Mucosa of descending colon (tissue), 3 donors: ENCODE results near the gene SIGLEC7. TPM values are rescaled to one million over a fixed set of nuclear protein-coding genes. Genes with fewer than 3 reads are reported as not detected.
A peak's percentile ranks its signal among the peaks of the same experiment; 100 is the strongest.

ENCODE experiments used
- ATAC-seq: fragments of 200-7000 bp; cut with Tn5 transposase; one replicate; pipeline ENCODE4 v1.9.1; 2020; ENCODE audit warnings: mild to moderate bottlenecking, moderate library complexity
- DNase-seq, 3 donors: peaks; one replicate each; pipeline ENCODE4 v3.0.0-alpha.2; 2020
- H3K36me3 ChIP-seq: fragments of 200-600 bp; one replicate; pipeline ENCODE4 v1.8.0; 2021; ENCODE audit warnings: low read depth, mild to moderate bottlenecking
- H3K4me1 ChIP-seq: fragments of 200-600 bp; one replicate; pipeline ENCODE4 v1.8.0; 2021; ENCODE audit warnings: low read depth, mild to moderate bottlenecking
- H3K4me3 ChIP-seq: fragments of 200-600 bp; one replicate; pipeline ENCODE4 v1.8.0; 2021; ENCODE audit warnings: mild to moderate bottlenecking
- H3K9me3 ChIP-seq: fragments of 200-600 bp; one replicate; pipeline ENCODE4 v1.8.0; 2021; ENCODE audit warnings: mild to moderate bottlenecking
- intact Hi-C, 2 donors: fragments of 100-400 bp; cut with DNase I in 1 of 2; cut with micrococcal nuclease in 1 of 2; formaldehyde crosslinking; loops; one replicate each; pipeline versions ENCODE4 v1.11.0 to v1.11.1; 2022; cut with DNase I, micrococcal nuclease
- total RNA-seq, 3 donors: library from RNA; stranded (reverse); fragmentation: NEBNext Ultra II Directional in 2 of 3; extraction: Animal tissue kit (Norgen Biotek cat#: 25700) in 2 of 3; gene quantifications; one replicate each; pipeline versions ENCODE4 v1.2.1 to v1.2.4, GENCODE V29; 2021 to 2023
- TF ChIP-seq, protein P1 (sequence below): fragments of 200-600 bp; IDR thresholded peaks from one replicate; pipeline ENCODE4 v1.8.0; 2022; ENCODE audit warnings: antibody characterized with exemption, mild to moderate bottlenecking
- donor health status: DM: no; HTN: no; CAD: no; lungs with moderate emphysema.
- donor health status: DM: no; HTN: no; CAD: no.
- donor health status: DM: no; HTN: yes; CAD: no.

The SIGLEC7 gene
- total RNA-seq, 3 donors from 2014 or later, result 1.2 to 2.5 (median 1.4) TPM

- Histone ChIP-seq H3K4me1 (peaks cover 14% of the 10 kb centered on the region), H3K9me3 (no peaks in the 10 kb centered on the region), H3K4me3 (peak overlapping the region; percentile 50), H3K36me3 (peaks cover 6% of the 10 kb centered on the region)
- TF ChIP-seq, protein P1, sequence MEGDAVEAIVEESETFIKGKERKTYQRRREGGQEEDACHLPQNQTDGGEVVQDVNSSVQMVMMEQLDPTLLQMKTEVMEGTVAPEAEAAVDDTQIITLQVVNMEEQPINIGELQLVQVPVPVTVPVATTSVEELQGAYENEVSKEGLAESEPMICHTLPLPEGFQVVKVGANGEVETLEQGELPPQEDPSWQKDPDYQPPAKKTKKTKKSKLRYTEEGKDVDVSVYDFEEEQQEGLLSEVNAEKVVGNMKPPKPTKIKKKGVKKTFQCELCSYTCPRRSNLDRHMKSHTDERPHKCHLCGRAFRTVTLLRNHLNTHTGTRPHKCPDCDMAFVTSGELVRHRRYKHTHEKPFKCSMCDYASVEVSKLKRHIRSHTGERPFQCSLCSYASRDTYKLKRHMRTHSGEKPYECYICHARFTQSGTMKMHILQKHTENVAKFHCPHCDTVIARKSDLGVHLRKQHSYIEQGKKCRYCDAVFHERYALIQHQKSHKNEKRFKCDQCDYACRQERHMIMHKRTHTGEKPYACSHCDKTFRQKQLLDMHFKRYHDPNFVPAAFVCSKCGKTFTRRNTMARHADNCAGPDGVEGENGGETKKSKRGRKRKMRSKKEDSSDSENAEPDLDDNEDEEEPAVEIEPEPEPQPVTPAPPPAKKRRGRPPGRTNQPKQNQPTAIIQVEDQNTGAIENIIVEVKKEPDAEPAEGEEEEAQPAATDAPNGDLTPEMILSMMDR, result no peak
- intact Hi-C loops, result no loop called here
- DNase-seq (peak in 1 of 3 donors; percentile 37), ATAC-seq (peak; percentile 22)
These were observed 33.3 kb upstream of the SIGLEC7 start for GRCh38 chr19:51108805-51109146.

DNA sequence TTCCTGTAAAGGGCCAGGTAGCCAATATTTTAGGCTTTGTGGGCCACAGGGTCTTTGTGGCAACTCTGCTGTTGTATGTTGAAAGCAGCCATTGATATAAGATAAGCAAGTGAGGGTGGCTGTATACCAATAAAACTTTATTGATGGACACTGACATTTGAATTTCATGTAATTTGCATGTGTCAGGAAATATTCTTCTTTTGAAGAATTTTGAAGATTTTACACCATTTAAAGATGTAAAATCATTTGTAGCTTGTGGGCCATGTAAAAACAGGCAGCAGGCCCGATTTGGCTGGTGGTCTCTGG is 31.5 kb upstream of the SIGLEC7 start:
- Histone ChIP-seq H3K36me3 (peaks cover 6% of the 10 kb centered on the region), H3K4me1 (peaks cover 14% of the 10 kb centered on the region), H3K4me3 (no peak overlapping the region), H3K9me3 (no peaks in the 10 kb centered on the region)
- no peak for DNase-seq
- TF ChIP-seq, protein P1, result no peak
- intact Hi-C loops, result no loop called here
- no peak for ATAC-seq

- Histone ChIP-seq H3K4me1 (peaks cover 14% of the 10 kb centered on the region), H3K4me3 (no peak overlapping the region), H3K36me3 (peaks cover 6% of the 10 kb centered on the region), H3K9me3 (no peaks in the 10 kb centered on the region)
- no peak for DNase-seq
- TF ChIP-seq, protein P1, result no peak
- no peak for ATAC-seq
- intact Hi-C loops, result no loop called here
These were observed 30.5 kb upstream of the SIGLEC7 start for GRCh38 chr19:51111606-51112005.

DNA sequence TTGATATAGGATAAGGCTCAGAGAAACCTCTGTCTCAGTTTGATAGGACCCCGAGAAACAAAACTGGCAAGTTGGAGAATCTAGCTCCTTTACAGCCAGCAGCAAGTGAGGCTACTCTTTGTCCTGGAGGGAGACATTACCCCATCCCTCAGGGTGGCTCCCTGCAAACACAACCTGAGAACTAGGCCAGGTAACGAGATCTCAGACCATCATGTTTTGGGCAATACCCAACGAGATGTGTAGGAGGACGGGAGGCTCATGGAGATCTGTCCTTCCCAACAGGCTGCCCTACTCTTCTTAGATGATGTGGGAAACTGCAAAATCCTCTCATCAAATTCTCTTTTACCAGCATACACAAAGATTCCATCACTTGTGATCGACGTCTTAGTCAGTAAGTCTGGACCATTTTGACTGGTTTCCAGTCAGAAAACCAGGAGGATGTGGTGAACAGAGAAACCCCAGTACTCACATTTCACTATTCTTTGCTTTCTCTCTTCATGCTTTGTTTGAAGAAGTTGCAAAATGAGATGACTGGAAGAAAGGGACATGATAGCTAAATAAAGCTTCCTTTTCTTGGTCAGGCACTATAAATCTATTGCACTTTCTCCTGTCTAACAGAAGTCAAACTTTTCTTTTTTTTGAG is 27.9 kb upstream of the SIGLEC7 start:
- H3K9me3 ChIP-seq, result no peaks in the 10 kb centered on the region
- intact Hi-C loops, result no loop called here
- H3K4me1 ChIP-seq, result no peaks in the 10 kb centered on the region
- TF ChIP-seq, protein P1, result no peak
- DNase-seq (no peak), ATAC-seq (no peak)
- no peaks in the 10 kb centered on the region for H3K36me3 ChIP-seq
- H3K4me3 ChIP-seq, result no peak overlapping the region

- intact Hi-C loops, result no loop called here
- DNase-seq, result peak in 1 of 3 donors; percentile 42
- Histone ChIP-seq H3K9me3 (no peaks in the 10 kb centered on the region), H3K36me3 (no peaks in the 10 kb centered on the region), H3K4me3 (no peak overlapping the region), H3K4me1 (no peaks in the 10 kb centered on the region)
- TF ChIP-seq, protein P1, result no peak
- ATAC-seq, result no peak
These were observed 25.3 kb upstream of the SIGLEC7 start for GRCh38 chr19:51116736-51117286.

- Histone ChIP-seq H3K4me1 (no peaks in the 10 kb centered on the region), H3K9me3 (no peaks in the 10 kb centered on the region), H3K4me3 (no peak overlapping the region), H3K36me3 (no peaks in the 10 kb centered on the region)
- no peak for ATAC-seq
- TF ChIP-seq, protein P1, result no peak
- DNase-seq, result no peak
- intact Hi-C loops, result no loop called here
These were observed 23.0 kb upstream of the SIGLEC7 start for GRCh38 chr19:51119101-51119500.
